ENCODE results near the gene RASGRF1.

- TF ChIP-seq POLR2AphosphoS5 (IDR thresholded peaks at IDR 0.05) (no peak), MXI1 (conservative IDR thresholded peaks at IDR 0.05; ENCODE audit: poor library complexity, severe bottlenecking) (no peak), RAD21 (conservative IDR thresholded peaks at IDR 0.05) (no peak), EZH2 (IDR thresholded peaks at IDR 0.05; ENCODE audit: borderline replicate concordance, insufficient read depth, low read length, poor library complexity, severe bottlenecking) (no peak)
- TF ChIP-seq, protein P1, sequence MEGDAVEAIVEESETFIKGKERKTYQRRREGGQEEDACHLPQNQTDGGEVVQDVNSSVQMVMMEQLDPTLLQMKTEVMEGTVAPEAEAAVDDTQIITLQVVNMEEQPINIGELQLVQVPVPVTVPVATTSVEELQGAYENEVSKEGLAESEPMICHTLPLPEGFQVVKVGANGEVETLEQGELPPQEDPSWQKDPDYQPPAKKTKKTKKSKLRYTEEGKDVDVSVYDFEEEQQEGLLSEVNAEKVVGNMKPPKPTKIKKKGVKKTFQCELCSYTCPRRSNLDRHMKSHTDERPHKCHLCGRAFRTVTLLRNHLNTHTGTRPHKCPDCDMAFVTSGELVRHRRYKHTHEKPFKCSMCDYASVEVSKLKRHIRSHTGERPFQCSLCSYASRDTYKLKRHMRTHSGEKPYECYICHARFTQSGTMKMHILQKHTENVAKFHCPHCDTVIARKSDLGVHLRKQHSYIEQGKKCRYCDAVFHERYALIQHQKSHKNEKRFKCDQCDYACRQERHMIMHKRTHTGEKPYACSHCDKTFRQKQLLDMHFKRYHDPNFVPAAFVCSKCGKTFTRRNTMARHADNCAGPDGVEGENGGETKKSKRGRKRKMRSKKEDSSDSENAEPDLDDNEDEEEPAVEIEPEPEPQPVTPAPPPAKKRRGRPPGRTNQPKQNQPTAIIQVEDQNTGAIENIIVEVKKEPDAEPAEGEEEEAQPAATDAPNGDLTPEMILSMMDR (IDR thresholded peaks at IDR 0.05; ENCODE audit: poor library complexity, severe bottlenecking) = no peak
- TF ChIP-seq, protein P2, sequence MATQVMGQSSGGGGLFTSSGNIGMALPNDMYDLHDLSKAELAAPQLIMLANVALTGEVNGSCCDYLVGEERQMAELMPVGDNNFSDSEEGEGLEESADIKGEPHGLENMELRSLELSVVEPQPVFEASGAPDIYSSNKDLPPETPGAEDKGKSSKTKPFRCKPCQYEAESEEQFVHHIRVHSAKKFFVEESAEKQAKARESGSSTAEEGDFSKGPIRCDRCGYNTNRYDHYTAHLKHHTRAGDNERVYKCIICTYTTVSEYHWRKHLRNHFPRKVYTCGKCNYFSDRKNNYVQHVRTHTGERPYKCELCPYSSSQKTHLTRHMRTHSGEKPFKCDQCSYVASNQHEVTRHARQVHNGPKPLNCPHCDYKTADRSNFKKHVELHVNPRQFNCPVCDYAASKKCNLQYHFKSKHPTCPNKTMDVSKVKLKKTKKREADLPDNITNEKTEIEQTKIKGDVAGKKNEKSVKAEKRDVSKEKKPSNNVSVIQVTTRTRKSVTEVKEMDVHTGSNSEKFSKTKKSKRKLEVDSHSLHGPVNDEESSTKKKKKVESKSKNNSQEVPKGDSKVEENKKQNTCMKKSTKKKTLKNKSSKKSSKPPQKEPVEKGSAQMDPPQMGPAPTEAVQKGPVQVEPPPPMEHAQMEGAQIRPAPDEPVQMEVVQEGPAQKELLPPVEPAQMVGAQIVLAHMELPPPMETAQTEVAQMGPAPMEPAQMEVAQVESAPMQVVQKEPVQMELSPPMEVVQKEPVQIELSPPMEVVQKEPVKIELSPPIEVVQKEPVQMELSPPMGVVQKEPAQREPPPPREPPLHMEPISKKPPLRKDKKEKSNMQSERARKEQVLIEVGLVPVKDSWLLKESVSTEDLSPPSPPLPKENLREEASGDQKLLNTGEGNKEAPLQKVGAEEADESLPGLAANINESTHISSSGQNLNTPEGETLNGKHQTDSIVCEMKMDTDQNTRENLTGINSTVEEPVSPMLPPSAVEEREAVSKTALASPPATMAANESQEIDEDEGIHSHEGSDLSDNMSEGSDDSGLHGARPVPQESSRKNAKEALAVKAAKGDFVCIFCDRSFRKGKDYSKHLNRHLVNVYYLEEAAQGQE (IDR thresholded peaks at IDR 0.05; ENCODE audit: borderline replicate concordance) = no peak
Measured at GRCh38 chr15:78959360-78959759, 131.2 kb downstream of the RASGRF1 start.

All from neural cell (in vitro differentiated cells).